ENCODE data around the gene SKIC3.

GRCh38 chr5:95564450-95564849 is 9.7 kb upstream of the SKIC3 start:
- TF ChIP-seq POLR2AphosphoS5 (IDR thresholded peaks at IDR 0.05): no peak
- TF ChIP-seq, protein P1, sequence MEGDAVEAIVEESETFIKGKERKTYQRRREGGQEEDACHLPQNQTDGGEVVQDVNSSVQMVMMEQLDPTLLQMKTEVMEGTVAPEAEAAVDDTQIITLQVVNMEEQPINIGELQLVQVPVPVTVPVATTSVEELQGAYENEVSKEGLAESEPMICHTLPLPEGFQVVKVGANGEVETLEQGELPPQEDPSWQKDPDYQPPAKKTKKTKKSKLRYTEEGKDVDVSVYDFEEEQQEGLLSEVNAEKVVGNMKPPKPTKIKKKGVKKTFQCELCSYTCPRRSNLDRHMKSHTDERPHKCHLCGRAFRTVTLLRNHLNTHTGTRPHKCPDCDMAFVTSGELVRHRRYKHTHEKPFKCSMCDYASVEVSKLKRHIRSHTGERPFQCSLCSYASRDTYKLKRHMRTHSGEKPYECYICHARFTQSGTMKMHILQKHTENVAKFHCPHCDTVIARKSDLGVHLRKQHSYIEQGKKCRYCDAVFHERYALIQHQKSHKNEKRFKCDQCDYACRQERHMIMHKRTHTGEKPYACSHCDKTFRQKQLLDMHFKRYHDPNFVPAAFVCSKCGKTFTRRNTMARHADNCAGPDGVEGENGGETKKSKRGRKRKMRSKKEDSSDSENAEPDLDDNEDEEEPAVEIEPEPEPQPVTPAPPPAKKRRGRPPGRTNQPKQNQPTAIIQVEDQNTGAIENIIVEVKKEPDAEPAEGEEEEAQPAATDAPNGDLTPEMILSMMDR (IDR thresholded peaks at IDR 0.05): no peak
- no peak for TF ChIP-seq POLR2A (IDR thresholded peaks at IDR 0.05)

Data from prostate gland (tissue), 2 donors.